Retinal pigment epithelial cell (primary cell): Measurements from ENCODE around the gene FUT3.
A peak's percentile ranks its signal among the peaks of the same experiment; 100 is the strongest.

ENCODE experiments used
- DNase-seq: peaks from one replicate; pipeline ENCODE4 v3.0.0-alpha.2; 2010; ENCODE audit warnings: low read depth
- H3K4me3 ChIP-seq: 2 replicates; pipeline ENCODE4 v1.5.1; 2011; ENCODE audit warnings: mild to moderate bottlenecking, low read length, control low read depth, moderate library complexity
- TF ChIP-seq, protein P1 (sequence below): conservative IDR thresholded peaks from 2 replicates; pipeline ENCODE4 v1.5.1; 2011; ENCODE audit warnings: low read depth, low read length, control low read depth, inconsistent platforms

The FUT3 gene

DNA sequence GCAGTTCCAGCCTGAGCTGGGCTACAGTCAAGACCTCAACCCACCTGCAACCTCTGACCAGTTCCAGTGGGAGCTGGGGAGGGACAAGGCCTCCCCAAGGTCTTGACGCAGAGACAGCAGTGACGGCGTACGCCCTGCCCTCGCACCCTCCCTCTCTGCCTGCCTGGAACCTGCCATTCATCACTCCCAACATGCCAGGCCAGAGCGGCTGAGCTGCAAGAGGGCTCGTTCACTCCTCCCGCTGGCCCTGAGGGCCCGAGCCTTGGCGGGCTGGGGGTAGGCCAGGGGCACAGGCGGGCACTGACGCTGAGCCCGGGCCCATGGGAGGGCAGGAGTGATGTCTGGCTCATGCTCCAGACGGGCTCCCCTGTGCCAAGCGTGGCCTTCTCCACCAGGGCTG is 44.2 kb upstream of the FUT3 start:
- H3K4me3 ChIP-seq: no peak overlapping the region
- TF ChIP-seq, protein P1, sequence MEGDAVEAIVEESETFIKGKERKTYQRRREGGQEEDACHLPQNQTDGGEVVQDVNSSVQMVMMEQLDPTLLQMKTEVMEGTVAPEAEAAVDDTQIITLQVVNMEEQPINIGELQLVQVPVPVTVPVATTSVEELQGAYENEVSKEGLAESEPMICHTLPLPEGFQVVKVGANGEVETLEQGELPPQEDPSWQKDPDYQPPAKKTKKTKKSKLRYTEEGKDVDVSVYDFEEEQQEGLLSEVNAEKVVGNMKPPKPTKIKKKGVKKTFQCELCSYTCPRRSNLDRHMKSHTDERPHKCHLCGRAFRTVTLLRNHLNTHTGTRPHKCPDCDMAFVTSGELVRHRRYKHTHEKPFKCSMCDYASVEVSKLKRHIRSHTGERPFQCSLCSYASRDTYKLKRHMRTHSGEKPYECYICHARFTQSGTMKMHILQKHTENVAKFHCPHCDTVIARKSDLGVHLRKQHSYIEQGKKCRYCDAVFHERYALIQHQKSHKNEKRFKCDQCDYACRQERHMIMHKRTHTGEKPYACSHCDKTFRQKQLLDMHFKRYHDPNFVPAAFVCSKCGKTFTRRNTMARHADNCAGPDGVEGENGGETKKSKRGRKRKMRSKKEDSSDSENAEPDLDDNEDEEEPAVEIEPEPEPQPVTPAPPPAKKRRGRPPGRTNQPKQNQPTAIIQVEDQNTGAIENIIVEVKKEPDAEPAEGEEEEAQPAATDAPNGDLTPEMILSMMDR: no peak
- no peak for DNase-seq

DNA sequence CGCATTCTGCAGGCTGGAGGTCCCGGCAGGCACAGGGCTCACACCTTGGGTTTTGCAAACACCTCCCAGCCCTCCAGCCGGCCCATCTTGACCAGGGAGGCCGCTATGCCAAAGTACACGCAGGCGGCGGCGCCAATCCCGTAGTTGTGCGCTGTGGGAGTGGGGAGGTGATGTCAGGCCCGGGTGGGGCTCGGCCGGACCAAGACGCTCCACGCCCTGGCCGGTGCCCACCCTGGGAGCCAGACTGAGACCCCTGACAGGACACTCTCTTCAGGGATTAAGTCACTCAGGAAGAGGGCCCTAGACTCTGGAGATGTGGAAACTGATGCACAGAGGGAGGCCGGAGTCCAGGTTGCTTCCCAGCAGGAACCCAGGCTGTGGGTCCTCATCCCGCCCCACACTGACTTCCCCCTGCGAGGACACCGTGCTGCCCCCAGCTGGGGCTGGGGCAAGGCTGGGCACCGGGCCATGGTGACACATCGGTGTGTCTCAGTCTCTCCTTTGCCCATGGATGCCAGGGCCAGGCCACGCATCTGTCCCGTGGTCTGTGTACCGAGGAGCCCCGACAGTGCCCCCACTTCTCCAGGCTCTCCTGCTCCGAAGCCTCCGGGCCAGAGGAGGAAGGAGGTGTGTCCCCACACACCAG is 43.6 kb upstream of the FUT3 start:
- no peak for DNase-seq
- no peak overlapping the region for H3K4me3 ChIP-seq
- TF ChIP-seq, protein P1: no peak

DNA sequence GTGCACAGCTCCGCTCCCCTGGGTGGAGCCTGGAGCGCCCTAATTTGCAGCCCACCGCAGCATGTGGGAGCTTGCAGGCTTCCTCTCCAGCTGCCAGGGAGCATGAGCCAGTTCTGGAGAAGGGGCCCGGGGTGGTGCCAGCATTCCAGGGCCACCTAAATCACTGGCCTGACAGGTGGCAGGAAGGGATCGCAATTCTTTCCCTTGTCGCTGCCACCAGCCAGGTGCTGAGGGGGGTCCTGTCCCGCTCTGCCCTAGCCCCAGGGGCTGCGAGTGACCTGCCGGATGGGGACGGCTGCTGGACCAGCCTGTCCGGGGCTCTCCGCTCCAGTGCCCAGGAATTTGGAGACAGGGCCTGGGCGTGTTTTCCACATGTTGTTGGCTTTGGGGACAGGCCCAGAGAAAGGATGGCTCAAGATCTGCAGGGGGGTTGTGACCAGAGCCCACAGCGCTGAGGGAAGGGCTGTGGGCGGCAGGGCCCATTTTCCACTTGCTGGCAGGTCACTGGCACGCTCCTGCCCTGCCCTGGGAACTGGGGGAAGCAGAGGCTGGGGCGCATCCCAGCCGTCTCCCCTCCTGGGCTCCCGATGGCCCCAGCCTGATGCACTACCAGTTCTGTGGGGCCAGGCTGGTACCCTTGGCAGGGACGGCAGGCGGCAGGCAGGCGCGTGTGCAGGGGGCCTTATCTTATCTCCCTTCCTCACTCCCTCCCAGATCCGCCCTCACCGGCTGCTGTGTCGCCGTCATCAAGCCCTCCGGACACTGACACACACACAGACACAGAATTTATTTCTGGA is 42.9 kb upstream of the FUT3 start:
- H3K4me3 ChIP-seq: no peak overlapping the region
- TF ChIP-seq, protein P1: no peak
- DNase-seq: no peak

DNA sequence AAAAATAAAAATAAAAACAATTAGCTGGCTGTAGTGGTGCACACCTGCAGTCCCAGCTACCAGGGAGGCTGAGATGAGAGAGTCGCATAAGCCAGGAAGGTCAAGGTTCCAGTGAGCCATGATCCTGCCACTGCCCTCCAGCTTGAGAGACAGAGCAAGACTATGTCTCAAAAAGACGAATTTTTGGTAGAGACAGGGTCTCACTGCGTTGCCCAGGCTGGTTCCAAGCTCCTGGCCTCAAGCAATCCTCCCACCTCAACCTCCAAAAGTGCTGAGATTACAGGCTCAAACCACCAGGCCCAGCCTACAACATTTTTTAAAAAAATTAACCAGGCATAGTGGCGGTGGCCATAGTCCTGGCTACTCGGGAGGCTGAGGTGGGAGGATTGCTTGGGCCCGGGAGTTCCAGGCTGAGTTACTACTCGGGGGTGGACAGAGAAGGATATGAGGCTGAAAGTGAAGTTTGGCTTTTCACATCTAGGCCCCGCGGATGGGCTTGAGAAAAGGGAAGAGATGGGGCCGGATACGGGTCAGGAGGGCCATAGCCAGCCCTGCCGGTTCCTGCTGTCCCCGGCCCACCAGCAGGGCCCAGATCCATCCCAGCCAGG is 42.2 kb upstream of the FUT3 start:
- no peak overlapping the region for H3K4me3 ChIP-seq
- TF ChIP-seq, protein P1: no peak
- no peak for DNase-seq

DNA sequence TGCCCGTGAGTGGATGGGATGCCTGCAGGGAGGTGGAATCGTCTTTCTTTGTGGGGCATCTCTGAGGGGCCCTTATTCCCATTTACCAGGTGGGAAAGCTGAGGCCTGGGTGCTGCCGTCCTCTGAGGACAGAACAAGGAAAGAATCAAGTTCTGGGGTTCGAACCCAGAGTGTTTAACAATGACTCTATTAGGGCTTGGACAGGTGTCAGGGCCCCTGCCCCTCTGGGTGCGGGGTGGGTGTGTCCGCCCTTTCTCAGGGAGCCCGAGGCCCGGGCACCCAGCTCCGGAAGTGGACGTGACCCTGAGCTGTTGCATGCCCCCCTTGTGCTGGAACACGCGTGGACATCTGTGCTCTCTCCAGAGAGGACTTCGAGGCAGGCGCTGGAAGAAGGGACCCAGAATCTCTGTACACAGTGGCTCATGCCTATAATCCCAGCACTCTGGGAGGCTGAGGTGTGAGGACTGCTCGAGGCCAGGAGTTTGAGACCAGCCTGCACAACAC is 41.6 kb upstream of the FUT3 start:
- TF ChIP-seq, protein P1: no peak
- H3K4me3 ChIP-seq: no peak overlapping the region
- DNase-seq: no peak

DNA sequence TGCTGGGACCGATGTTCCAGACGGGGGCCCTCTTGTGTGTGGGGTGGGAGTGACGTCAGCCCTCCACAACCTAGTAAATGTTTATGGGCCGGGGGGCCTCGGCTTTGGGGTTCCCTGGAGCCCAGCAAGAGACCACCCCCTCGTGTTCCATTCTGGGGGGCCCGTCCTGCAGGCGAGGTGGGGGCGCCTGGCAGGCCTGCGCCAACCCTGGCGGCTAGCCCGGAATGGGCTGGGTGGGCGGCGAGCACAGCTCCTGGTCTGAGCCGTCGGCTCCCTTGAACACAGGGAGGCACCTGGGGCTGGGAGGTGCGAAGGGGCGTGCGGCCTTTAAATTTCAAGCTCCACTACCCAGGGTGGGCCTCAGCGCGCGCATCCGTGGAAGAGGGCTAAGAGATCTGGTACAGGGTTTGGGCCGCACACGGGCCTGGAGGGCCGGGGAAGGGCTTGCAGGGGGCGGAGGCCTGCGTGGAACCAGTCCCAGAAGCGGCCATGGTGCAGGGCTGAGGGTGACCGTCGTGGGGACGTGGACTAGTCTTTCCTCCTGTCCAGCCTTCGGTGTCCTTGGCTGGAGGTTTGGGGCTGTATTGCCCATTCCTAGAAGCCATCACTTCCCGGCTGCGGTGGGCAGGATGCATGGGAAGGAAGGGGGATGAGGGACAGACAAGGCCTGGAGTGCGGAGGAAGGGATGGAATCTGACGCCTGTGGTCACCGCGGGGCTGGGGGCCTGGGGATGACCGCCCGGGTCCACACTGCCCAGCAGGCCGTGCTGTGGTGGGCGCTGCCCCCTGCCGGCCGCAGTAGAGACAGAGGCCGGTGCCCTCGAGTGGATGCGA is 40.9 kb upstream of the FUT3 start:
- no peak overlapping the region for H3K4me3 ChIP-seq
- TF ChIP-seq, protein P1: peak; percentile 78
- DNase-seq: no peak
